ENCODE data around the gene ADAMTSL4.

ADAMTSL4 gene

DNA sequence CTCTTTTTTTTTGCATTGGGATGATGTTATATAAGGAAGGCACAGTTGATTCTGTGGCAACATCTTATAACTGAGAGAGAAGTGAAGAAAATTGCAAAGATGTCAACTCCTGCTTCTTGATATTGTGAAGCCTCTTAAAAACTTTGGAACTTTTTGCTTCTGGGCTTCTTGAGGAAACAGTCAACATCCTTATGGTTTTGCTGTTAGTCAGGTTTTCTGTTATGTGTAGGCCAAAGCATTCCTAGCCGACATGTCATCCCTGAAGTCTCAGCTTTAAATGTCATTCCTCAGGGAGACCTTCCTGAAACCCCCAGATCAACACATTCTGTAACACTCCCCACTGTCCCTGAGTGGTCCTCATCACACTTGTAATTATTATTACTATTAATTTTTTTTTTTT, 21.0 kb upstream of the ADAMTSL4 start:
- Histone ChIP-seq H3K9ac (ENCODE audit: low read length) (no peak overlapping the region), H3K27ac (ENCODE audit: low read depth, low read length) (no peak overlapping the region), H3K9me2 (replicated peaks; ENCODE audit: insufficient read depth, low read length) (no peaks in the 10 kb centered on the region), H3K36me3 (ENCODE audit: low read length) (no peaks in the 10 kb centered on the region), H3K9me3 (ENCODE audit: insufficient read depth, low read length) (no peaks in the 10 kb centered on the region), H3K27me3 (ENCODE audit: low read length) (no peaks in the 10 kb centered on the region), H3K4me3 (ENCODE audit: insufficient read depth, low read length, poor library complexity, severe bottlenecking) (no peak overlapping the region), H3K4me2 (ENCODE audit: low read depth, low read length, poor library complexity, severe bottlenecking) (no peak overlapping the region), H4K20me1 (ENCODE audit: low read depth, low read length) (no peaks in the 10 kb centered on the region), H3K79me2 (ENCODE audit: insufficient read depth, low read length) (no peaks in the 10 kb centered on the region), H2AFZ (ENCODE audit: low read depth, low read length, severe bottlenecking) (no peak overlapping the region), H3F3A (ENCODE audit: insufficient read depth) (no peaks in the 10 kb centered on the region)
- TF ChIP-seq, protein P1, sequence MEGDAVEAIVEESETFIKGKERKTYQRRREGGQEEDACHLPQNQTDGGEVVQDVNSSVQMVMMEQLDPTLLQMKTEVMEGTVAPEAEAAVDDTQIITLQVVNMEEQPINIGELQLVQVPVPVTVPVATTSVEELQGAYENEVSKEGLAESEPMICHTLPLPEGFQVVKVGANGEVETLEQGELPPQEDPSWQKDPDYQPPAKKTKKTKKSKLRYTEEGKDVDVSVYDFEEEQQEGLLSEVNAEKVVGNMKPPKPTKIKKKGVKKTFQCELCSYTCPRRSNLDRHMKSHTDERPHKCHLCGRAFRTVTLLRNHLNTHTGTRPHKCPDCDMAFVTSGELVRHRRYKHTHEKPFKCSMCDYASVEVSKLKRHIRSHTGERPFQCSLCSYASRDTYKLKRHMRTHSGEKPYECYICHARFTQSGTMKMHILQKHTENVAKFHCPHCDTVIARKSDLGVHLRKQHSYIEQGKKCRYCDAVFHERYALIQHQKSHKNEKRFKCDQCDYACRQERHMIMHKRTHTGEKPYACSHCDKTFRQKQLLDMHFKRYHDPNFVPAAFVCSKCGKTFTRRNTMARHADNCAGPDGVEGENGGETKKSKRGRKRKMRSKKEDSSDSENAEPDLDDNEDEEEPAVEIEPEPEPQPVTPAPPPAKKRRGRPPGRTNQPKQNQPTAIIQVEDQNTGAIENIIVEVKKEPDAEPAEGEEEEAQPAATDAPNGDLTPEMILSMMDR (IDR thresholded peaks at IDR 0.05; ENCODE audit: insufficient read depth, low read length, poor library complexity, severe bottlenecking): no peak
- no peak for TF ChIP-seq EZH2phosphoT487 (conservative IDR thresholded peaks at IDR 0.05; ENCODE audit: low read length)

DNA sequence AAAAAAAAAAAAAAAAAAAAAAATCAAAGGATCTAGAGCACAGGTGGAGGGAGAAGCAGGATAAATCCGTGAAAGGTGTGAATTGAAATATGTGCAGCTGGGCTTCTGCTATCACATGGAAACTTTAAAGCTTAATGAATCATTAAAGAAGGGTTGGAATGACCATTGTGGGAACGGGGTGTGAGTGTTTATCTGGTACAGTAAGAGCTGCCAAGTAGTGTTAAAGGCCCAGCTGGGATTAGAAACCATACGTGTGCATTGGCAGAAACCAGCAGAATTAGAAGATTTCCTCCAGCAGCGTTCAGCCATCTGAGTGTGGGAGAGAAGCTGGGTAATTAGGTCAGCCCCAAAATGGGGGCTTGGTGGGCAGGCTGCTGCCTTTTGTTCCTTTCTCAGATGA, 20.2 kb upstream of the ADAMTSL4 start:
- no peak overlapping the region for H3K27ac ChIP-seq (ENCODE audit: low read depth, low read length)
- H3K9ac ChIP-seq (ENCODE audit: low read length): no peak overlapping the region
- H3K4me3 ChIP-seq (ENCODE audit: insufficient read depth, low read length, poor library complexity, severe bottlenecking): no peak overlapping the region
- no peaks in the 10 kb centered on the region for H3K36me3 ChIP-seq (ENCODE audit: low read length)
- no peak overlapping the region for H3K4me2 ChIP-seq (ENCODE audit: low read depth, low read length, poor library complexity, severe bottlenecking)
- H3K9me2 ChIP-seq (replicated peaks; ENCODE audit: insufficient read depth, low read length): no peaks in the 10 kb centered on the region
- no peaks in the 10 kb centered on the region for H3K27me3 ChIP-seq (ENCODE audit: low read length)
- H3K9me3 ChIP-seq (ENCODE audit: insufficient read depth, low read length): no peaks in the 10 kb centered on the region
- no peaks in the 10 kb centered on the region for H3F3A ChIP-seq (ENCODE audit: insufficient read depth)
- H3K79me2 ChIP-seq (ENCODE audit: insufficient read depth, low read length): no peaks in the 10 kb centered on the region
- no peak overlapping the region for H2AFZ ChIP-seq (ENCODE audit: low read depth, low read length, severe bottlenecking)
- no peaks in the 10 kb centered on the region for H4K20me1 ChIP-seq (ENCODE audit: low read depth, low read length)
- no peak for TF ChIP-seq EZH2phosphoT487 (conservative IDR thresholded peaks at IDR 0.05; ENCODE audit: low read length)
- TF ChIP-seq, protein P1 (IDR thresholded peaks at IDR 0.05; ENCODE audit: insufficient read depth, low read length, poor library complexity, severe bottlenecking): no peak

DNA sequence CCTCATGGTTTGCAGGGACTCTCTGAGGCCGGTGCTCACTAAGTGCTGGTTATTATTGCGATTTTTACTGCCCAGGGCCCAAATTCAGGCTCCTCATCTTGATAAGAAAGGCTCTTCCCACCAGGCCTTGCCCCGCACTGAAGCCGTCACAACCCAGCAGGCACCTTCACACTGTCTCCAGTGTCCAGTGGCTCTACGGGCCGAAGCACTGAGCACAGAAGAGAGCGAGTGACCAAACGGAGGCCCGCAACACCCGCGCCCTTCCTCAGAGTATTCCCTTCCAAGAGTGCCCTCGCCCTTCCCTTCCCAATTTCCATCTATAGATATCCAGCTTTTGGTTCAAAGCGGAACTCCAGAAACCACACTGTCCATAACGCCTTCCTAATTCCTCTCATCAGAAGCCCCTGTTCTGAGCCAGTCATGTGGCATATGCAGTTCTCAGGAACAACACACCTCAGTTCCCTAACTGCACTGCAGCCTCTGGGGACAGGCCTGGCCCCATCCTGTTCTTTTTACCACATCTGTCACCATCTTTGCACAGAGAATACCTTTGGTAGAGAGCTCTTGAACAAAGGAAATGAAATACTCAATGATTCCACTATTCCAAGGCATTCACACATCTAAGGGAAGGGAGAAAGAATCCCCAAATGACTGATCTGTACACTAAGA, 18.6 kb upstream of the ADAMTSL4 start:
- Histone ChIP-seq H3F3A (ENCODE audit: insufficient read depth) (no peaks in the 10 kb centered on the region), H3K4me2 (ENCODE audit: low read depth, low read length, poor library complexity, severe bottlenecking) (no peak overlapping the region), H3K9me2 (replicated peaks; ENCODE audit: insufficient read depth, low read length) (no peaks in the 10 kb centered on the region), H3K27me3 (ENCODE audit: low read length) (no peaks in the 10 kb centered on the region), H3K4me3 (ENCODE audit: insufficient read depth, low read length, poor library complexity, severe bottlenecking) (no peak overlapping the region), H3K27ac (ENCODE audit: low read depth, low read length) (no peak overlapping the region), H4K20me1 (ENCODE audit: low read depth, low read length) (no peaks in the 10 kb centered on the region), H3K9ac (ENCODE audit: low read length) (no peak overlapping the region), H2AFZ (ENCODE audit: low read depth, low read length, severe bottlenecking) (no peak overlapping the region), H3K79me2 (ENCODE audit: insufficient read depth, low read length) (no peaks in the 10 kb centered on the region), H3K36me3 (ENCODE audit: low read length) (no peaks in the 10 kb centered on the region), H3K9me3 (ENCODE audit: insufficient read depth, low read length) (no peaks in the 10 kb centered on the region)
- TF ChIP-seq EZH2phosphoT487 (conservative IDR thresholded peaks at IDR 0.05; ENCODE audit: low read length): no peak
- TF ChIP-seq, protein P1 (IDR thresholded peaks at IDR 0.05; ENCODE audit: insufficient read depth, low read length, poor library complexity, severe bottlenecking): no peak
